Keratinocyte (primary cell): Measurements from ENCODE around the gene ABCA3.

Source experiments
- EZH2 ChIP-seq: IDR thresholded peaks from one replicate; pipeline ENCODE4 v1.6.1; 2012; ENCODE audit warnings: inconsistent platforms, mild to moderate bottlenecking, low read length, moderate library complexity
- TF ChIP-seq, protein P1 (sequence below), 3 experiments: IDR thresholded peaks in 1 of 3; conservative IDR thresholded peaks in 1 of 3; optimal IDR thresholded peaks in 1 of 3; 2 replicates in 2 of 3; 3 replicates in 1 of 3; pipeline versions ENCODE3 to v1.5.1; 2011; ENCODE audit warnings: low read length in 3 of 3, mild to moderate bottlenecking in 3 of 3, moderate library complexity in 2 of 3, control low read depth in 1 of 3, inconsistent platforms in 1 of 3; ENCODE audit not compliant: insufficient read depth in 2 of 3; ENCODE audit errors: extremely low read depth in 1 of 3

DNA sequence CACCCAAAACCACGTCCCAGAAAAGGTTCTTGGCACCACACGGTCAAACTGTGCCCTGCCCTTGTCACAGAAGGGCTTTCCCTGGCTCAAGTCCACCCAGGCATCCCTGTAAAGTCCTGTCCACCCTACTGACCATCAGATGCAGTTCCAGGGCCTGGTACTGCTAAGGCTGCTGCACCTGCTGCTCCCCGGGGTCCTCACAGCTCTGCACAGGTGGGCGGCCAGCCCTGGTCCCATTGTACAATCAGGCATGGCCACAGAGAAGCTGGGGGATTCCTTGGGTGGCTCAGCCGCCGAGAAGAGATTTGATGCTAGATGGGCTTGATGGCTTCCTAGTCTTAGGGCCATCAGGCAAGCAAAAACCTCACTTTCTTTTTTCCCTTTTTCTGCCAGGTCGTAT is 15.3 kb downstream of the ABCA3 start:
- TF ChIP-seq, protein P1, sequence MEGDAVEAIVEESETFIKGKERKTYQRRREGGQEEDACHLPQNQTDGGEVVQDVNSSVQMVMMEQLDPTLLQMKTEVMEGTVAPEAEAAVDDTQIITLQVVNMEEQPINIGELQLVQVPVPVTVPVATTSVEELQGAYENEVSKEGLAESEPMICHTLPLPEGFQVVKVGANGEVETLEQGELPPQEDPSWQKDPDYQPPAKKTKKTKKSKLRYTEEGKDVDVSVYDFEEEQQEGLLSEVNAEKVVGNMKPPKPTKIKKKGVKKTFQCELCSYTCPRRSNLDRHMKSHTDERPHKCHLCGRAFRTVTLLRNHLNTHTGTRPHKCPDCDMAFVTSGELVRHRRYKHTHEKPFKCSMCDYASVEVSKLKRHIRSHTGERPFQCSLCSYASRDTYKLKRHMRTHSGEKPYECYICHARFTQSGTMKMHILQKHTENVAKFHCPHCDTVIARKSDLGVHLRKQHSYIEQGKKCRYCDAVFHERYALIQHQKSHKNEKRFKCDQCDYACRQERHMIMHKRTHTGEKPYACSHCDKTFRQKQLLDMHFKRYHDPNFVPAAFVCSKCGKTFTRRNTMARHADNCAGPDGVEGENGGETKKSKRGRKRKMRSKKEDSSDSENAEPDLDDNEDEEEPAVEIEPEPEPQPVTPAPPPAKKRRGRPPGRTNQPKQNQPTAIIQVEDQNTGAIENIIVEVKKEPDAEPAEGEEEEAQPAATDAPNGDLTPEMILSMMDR (optimal IDR thresholded peaks at IDR 0.05 in 1 of 3, IDR thresholded peaks at IDR 0.05 in 1 of 3, conservative IDR thresholded peaks at IDR 0.05 in 1 of 3; ENCODE audit: extremely low read depth in 1 of 3, insufficient read depth in 2 of 3, low read length in 3 of 3): no peak
- no peak for TF ChIP-seq EZH2
